HepG2 (cell line): ENCODE data around the gene SERTAD3. TPM values are rescaled to one million over a fixed set of nuclear protein-coding genes. Genes with fewer than 3 reads are reported as not detected.

Source experiments
- ARHGAP35 ChIP-seq: sonication (generic); formaldehyde crosslinking; IDR thresholded peaks from 2 replicates; pipeline ENCODE4 v1.9.0; 2022; ENCODE audit warnings: mild to moderate bottlenecking, inconsistent platforms, moderate library complexity, missing genetic modification reagents, borderline replicate concordance
- ATF7-NPFF ChIP-seq: sonication (generic); formaldehyde crosslinking; IDR thresholded peaks from 2 replicates; pipeline ENCODE4 v1.8.1; 2023; ENCODE audit warnings: mild to moderate bottlenecking, low read depth, missing genetic modification reagents, moderate library complexity
- BRCA1 ChIP-seq: sonication (generic); formaldehyde crosslinking; IDR thresholded peaks from 2 replicates; pipeline ENCODE4 v1.4.0; 2020; ENCODE audit warnings: missing genetic modification reagents
- CBX1 ChIP-seq: IDR thresholded peaks from one replicate; pipeline ENCODE4 v1.6.1; 2016; ENCODE audit warnings: antibody characterized with exemption, low read depth
- DNMT1 ChIP-seq: sonication (generic); formaldehyde crosslinking; IDR thresholded peaks from 2 replicates; pipeline ENCODE4 v1.5.1; 2020; ENCODE audit warnings: mild to moderate bottlenecking, missing genetic modification reagents
- NFAT5 ChIP-seq: sonication (generic); formaldehyde crosslinking; IDR thresholded peaks from 2 replicates; pipeline ENCODE4 v1.4.0; 2020; ENCODE audit warnings: missing genetic modification reagents
- SIN3B ChIP-seq: fragments of 150-350 bp; IDR thresholded peaks from 2 replicates; pipeline ENCODE4 v1.6.1; 2014; ENCODE audit warnings: low read length
- STAG1 ChIP-seq: sonication (generic); formaldehyde crosslinking; IDR thresholded peaks from 2 replicates; pipeline ENCODE4 v1.4.0; 2020; ENCODE audit warnings: missing genetic modification reagents
- STAT5B ChIP-seq: sonication (generic); formaldehyde crosslinking; IDR thresholded peaks from 2 replicates; pipeline ENCODE4 v1.4.0; 2020; ENCODE audit warnings: missing genetic modification reagents
- TCF12 ChIP-seq, 2 experiments: fragments of 450-650 bp in 1 of 2; sonication (generic) in 1 of 2; formaldehyde crosslinking in 1 of 2; IDR thresholded peaks; 2 replicates each; pipeline versions ENCODE4 v1.6.1 to v1.8.0; 2017 to 2022; ENCODE audit warnings: antibody characterized with exemption in 1 of 2, mild to moderate bottlenecking in 1 of 2, missing genetic modification reagents in 1 of 2, moderate library complexity in 1 of 2
- TGIF2 ChIP-seq: IDR thresholded peaks from 2 replicates; pipeline ENCODE4 v1.6.1; 2016; ENCODE audit warnings: control low read depth, missing compliant biosample characterization
- ZC3H13 ChIP-seq: sonication (generic); formaldehyde crosslinking; IDR thresholded peaks from 2 replicates; pipeline ENCODE4 v1.8.1; 2023; ENCODE audit warnings: mild to moderate bottlenecking, missing genetic modification reagents, moderate library complexity
- ZMAT5 ChIP-seq: sonication (generic); formaldehyde crosslinking; IDR thresholded peaks from 2 replicates; pipeline ENCODE4 v1.5.0; 2020; ENCODE audit warnings: mild to moderate bottlenecking, low read depth, missing genetic modification reagents, borderline replicate concordance
- ZNF33A ChIP-seq: sonication (generic); formaldehyde crosslinking; IDR thresholded peaks from 2 replicates; pipeline ENCODE4 v1.5.1; 2020; ENCODE audit warnings: missing genetic modification reagents, mild to moderate bottlenecking, moderate library complexity, borderline replicate concordance
- ZNF749 ChIP-seq: sonication (generic); formaldehyde crosslinking; IDR thresholded peaks from 2 replicates; pipeline ENCODE4 v1.8.0; 2022; ENCODE audit warnings: mild to moderate bottlenecking, missing genetic modification reagents, moderate library complexity, borderline replicate concordance
- ZNF777 ChIP-seq: sonication (generic); formaldehyde crosslinking; IDR thresholded peaks from 2 replicates; pipeline ENCODE4 v1.4.0; 2020; ENCODE audit warnings: missing genetic modification reagents
- polyA plus RNA-seq, 8 experiments: library from polyadenylated mRNA; depleted of rRNA in 3 of 8; stranded (reverse) in 7 of 8; unstranded in 1 of 8; fragments of >200 nt; fragmentation: Illumina TruSeq in 4 of 8; extraction: Trizol in 4 of 8; gene quantifications; 2 replicates each; pipeline versions ENCODE4 v1.2.1 to v1.2.3, GENCODE V29; 2011 to 2016; ENCODE audit warnings: low read depth in 4 of 8, missing spikeins in 1 of 8, mixed read lengths in 1 of 8; ENCODE audit not compliant: insufficient read depth in 1 of 8
- total RNA-seq, 5 experiments: library from RNA; depleted of rRNA; stranded (reverse); fragments of >200 nt; fragmentation: Illumina TruSeq; extraction: Trizol; gene quantifications; 2 replicates each; pipeline ENCODE4 v1.2.3, GENCODE V29; 2016; ENCODE audit warnings: low read depth in 1 of 5

The SERTAD3 gene
- total and polyA plus RNA-seq, 2 of the 13 experiments (the other 11 are each of a cell fraction or from before 2014, with no cell fraction given) = 9.6 to 16.9 TPM

GRCh38 chr19:40444000-40444824 lies at the start of gene SERTAD3 (continued):
- TF ChIP-seq ZNF749 (CRISPR knock-in tag) = peak; percentile 75; the same call in 1 of the 2 replicates
- peak; percentile 93 for TF ChIP-seq ZNF777 (CRISPR knock-in tag)
- no peak for TF ChIP-seq STAT5B (CRISPR knock-in tag)
- TF ChIP-seq DNMT1 = no peak
- TF ChIP-seq STAG1 (CRISPR knock-in tag) = no peak
- no peak for TF ChIP-seq BRCA1 (CRISPR knock-in tag)
- TF ChIP-seq ARHGAP35 (CRISPR knock-in tag) = no peak
- TF ChIP-seq TCF12 (IDR thresholded peaks at IDR 0.05) = no peak
- no peak; the same call in 1 of the 2 replicates for TF ChIP-seq TCF12 (CRISPR knock-in tag; IDR thresholded peaks at IDR 0.05)
- TF ChIP-seq ZC3H13 (CRISPR knock-in tag) = no peak
- TF ChIP-seq NFAT5 (CRISPR knock-in tag) = no peak
- no peak for TF ChIP-seq ZMAT5 (CRISPR knock-in tag)
- TF ChIP-seq CBX1 = peak; percentile 7
- peak; percentile 71 for TF ChIP-seq ATF7-NPFF
- no peak for TF ChIP-seq ZNF33A
- TF ChIP-seq SIN3B = peak; percentile 67; the same call in 1 of the 2 replicates
- peak; percentile 20; the same call in 1 of the 2 replicates for TF ChIP-seq TGIF2 (CRISPR knock-in tag)
- TF ChIP-seq, all 625 proteins: peak for 217
